Activated CD8-positive, alpha-beta memory T cell treated with anti-CD3 and anti-CD28 coated beads for 4 hours (primary cell): ENCODE data around the gene AP4E1.
"Not testable (repeated sequence)": the region's sequence is repeated elsewhere in the genome, so short reads cannot be mapped to it uniquely, and the experiment has no call there.

Source experiments
- DNase-seq, 2 donors: peaks; one replicate each; pipeline ENCODE4 v3.0.0-alpha.2; 2020; ENCODE audit warnings: low read depth in 2 of 2

AP4E1 gene

GRCh38 chr15:50889589-50889988, 18.9 kb upstream of the AP4E1 start:
- no peak for DNase-seq

- DNase-seq = no peak
Measured at GRCh38 chr15:50890751-50891150, 17.7 kb upstream of the AP4E1 start.

DNA sequence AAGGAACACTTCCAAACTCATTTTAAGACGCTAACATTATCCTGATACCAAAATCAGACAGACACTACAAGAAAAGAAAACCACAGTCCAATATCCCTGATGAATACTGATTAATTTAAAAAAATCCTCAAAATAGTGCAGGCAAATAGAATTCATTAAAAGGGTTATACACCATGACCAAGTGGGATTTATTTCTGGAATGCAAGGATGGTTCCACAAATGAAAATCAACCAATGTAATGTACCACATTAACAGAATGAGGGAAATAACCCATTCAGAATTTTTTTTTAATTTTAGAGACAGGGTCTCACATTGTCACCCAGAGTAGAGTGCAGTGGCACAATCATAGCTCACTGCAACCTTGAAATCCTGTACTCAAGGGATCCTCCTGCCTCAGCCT, 17.3 kb upstream of the AP4E1 start:
- no peak for DNase-seq

DNA sequence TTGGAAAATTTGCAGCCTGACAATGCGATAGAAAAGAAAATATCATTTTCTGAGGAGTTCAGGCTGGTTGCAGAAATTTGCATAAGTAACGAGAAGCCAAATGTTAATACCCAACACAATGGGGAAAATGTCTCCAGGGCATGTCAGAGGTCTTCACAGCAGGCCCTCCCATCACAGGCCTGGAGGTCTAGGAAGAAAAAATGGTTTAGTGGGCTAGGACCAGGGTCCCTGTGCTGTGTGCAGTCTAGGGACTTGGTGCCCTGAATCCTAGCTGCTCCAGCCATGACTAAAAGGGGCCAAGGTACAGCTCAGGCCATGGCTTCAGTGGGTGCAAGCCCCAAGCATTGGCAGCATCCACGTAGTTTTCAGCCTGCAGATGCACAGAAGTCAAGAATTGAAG, 14.5 kb upstream of the AP4E1 start:
- DNase-seq = no peak

DNA sequence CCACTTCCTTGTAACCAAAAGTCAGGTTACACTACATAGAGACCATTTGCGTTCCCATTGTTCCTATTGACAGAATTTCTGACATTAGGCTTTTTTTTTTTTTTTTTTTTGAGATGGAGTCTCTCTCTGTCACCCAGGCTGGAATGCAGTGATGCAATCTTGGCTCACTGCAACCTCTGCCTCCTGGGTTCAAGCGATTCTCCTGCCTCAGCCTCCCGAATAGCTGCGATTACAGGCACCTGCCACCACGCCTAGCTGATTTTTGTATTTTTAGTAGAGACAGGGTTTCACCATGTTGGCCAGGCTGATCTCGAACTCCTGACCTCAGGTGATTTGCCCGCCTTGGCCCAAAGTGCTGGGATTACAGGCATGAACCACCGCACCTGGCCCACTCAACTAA, 7.1 kb upstream of the AP4E1 start:
- DNase-seq = not testable (repeated sequence)

DNA sequence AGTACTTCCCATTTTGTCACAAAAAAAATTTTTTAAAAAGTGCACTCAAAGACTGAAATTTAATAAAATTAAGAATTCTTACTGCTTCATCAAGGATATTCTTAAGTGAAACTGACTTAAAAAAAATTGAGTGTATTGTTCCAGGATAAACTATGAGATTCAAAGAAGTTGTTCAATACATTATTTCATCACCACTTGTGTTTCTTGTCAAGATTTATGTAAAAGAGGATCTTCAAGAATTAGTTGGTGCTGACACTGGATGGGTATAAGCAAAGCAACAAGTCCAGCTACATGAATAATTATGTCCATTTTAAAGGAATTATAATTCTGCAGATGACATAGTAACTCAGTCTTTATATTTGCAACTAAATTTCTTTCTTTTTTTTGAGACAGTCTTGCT, 4.3 kb upstream of the AP4E1 start:
- no peak for DNase-seq

GRCh38 chr15:50905055-50905454, 3.4 kb upstream of the AP4E1 start:
- no peak for DNase-seq

- peak; percentile 45 to 70 for DNase-seq
Measured at GRCh38 chr15:50906954-50907600, 1.4 kb upstream of the AP4E1 start.

DNA sequence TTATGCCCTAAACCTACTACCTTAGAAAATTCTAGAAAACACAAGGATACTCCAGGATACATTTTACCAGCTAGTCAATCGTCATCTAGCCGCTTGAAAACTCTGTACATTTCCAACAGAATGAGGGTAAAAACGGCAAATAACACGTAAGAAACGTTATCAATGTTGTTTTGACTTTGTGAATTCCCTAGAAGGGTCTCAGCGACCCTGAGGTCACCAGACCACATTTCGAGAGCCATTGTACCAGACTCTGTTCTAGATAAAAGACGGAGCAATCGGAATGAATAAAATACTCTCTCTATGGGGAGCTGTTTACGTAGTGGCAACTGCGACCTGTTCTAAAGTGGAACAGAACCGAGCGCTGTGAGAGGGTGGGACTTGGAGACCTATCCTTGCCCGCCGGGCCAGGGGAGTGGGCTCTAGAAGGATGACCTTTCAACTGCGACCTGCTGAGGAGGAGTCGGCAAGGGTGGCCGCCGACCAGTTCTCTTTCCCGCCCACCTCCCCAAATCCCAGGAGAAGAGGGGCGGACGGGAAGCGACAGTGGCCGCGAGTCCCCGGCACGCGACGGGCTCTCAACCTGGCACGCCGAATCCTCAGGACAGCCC, 778 bp upstream of the AP4E1 start:
- peak in 1 of 2 donors; percentile 26 for DNase-seq

DNA sequence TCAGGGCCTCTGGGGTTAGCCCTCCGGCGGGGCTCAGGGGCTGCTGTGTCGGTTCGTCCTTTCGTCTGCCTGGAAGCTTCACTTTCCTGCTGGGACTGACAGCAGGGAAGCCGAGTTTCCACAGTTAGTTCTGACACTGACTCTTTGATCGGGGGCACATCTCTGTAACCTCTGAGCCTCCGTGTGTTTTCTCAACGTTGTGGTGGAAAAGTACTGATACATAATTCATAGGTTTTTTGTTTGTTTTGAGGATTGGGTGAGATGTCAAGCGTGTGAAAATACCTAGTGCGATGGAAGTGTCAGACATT, 481 bp downstream of the AP4E1 start:
- no peak for DNase-seq

DNA sequence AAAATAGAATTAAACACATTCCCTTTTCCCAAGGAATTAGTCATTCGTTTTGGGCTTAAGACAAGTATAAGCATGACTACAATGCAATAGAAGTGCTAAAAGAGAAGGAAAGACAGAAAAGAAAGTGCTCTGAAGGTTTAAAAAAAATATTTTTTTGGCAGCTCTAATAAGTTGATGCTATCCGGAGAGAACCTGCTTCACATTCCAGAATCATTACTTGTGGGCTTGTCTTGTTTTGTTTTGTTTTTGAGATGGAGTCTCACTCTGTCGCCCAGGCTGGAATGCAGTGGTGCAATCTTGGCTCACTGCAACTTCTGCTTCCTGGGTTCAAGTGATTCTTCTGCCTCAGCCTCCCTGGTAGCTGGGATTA, 1.9 kb downstream of the AP4E1 start:
- DNase-seq = not testable (repeated sequence)

DNA sequence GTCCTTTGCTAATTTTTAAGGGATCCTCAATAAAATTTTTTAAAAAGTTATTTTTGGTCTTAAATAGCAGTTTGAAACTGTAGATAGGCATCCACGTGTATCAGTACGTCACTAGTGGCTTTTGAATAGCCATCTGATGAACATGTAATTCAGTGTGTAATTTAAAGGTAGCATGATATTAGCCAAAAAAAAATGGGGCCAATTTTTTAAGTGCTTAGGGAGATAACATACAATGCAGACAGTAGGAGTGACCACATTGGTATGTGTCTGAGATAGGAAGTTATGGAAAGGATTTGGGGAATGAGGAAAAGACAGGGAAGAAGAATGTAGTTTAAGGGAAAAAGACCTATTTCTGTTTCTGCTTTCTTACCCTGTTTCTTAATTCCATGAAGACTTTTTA, 2.5 kb downstream of the AP4E1 start:
- DNase-seq = no peak

GRCh38 chr15:50911621-50912020, 3.1 kb downstream of the AP4E1 start:
- DNase-seq = no peak

GRCh38 chr15:50916400-50916799, 7.9 kb downstream of the AP4E1 start:
- DNase-seq = no peak

GRCh38 chr15:50919359-50919758, 10.9 kb downstream of the AP4E1 start:
- not testable (repeated sequence) for DNase-seq

GRCh38 chr15:50925281-50925680, 16.8 kb downstream of the AP4E1 start:
- DNase-seq = no peak

DNA sequence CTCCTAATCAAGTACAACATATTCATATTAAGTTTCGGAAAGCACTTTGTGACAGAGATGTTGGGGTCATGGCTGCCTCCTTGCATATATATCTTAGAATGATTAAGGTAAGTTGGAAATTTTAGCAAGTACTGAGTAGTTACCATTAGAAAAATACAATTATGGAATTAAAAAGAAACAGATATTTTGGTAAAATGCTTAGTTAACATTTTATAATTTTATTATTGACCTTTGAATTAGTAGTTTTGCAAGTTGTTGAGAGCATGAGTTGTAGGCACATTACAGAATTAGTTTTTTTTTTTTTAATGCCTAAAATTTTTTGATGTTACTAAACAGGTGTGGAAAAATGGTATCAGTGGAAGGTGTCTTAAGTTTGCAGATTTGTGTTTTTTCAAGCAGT, 20.6 kb downstream of the AP4E1 start:
- DNase-seq = no peak

DNA sequence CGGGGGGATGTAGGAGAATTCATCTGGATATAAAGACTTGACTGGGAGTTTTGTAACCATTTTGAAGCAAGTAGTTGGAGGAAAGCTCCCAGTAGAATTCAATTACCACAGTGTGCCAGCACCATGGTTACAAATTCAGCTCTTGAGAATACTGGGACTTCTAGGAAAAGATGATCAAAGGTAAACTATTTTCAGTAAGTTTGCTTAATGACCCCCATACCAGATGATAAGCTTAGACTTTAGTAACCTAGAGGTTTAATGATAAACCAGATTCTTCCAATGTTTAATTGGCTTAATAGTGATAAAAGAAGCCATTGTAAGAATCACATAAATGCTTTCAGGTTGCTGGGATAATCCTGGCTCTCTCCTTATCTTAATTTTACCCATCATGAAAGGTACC, 22.3 kb downstream of the AP4E1 start:
- no peak for DNase-seq

- no peak for DNase-seq
Measured at GRCh38 chr15:50933341-50933740, 24.9 kb downstream of the AP4E1 start.

- DNase-seq = no peak
Measured at GRCh38 chr15:50938525-50938924, 30.0 kb downstream of the AP4E1 start.

GRCh38 chr15:50939911-50940310, 31.4 kb downstream of the AP4E1 start:
- no peak for DNase-seq

DNA sequence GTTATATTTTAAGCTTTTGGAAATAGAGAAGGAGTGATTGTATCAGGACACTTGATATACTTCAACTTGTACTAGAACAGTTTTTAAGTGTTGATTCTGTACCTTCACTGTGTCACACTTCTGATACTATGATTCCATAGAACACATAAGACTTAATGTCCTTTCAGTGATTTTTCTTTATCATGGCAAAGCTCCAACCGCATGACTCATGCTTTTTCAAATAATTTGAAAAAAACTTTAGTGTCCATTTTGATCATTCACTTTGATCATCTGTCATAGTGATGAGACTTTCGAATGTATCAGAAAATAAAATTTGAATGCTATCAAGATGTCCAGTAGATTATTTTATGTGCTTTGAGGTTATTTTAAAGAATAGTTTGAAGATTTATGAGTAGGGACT, 32.0 kb downstream of the AP4E1 start:
- DNase-seq = no peak

DNA sequence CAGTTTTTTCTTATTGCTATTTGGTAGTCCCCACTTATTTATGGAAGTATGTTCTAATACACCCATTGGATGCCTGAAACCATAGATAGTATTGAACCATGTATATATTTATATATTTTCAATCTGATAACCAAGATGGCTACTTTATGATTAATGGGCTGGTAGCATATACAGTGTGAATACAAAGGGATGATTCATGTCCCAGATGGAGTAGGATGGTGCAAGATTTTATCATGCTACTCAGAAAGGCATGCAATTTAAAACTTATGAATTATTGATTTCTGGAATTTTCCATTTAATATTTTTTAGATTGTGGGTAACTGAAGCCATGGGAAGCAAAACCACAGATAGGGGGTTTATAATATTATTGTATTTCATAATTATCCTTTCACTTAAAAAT, 35.2 kb downstream of the AP4E1 start:
- DNase-seq = no peak

- no peak for DNase-seq
Measured at GRCh38 chr15:50944672-50945071, 36.2 kb downstream of the AP4E1 start.
